ENCODE measurements around the gene USP34. TPM values are rescaled to one million over a fixed set of nuclear protein-coding genes. Genes with fewer than 3 reads are reported as not detected.

The USP34 gene
- total and polyA plus RNA-seq, 2 of the 8 experiments (the other 6 are each of a cell fraction or from before 2014, with no cell fraction given), result 56.7 to 91.7 TPM

DNA sequence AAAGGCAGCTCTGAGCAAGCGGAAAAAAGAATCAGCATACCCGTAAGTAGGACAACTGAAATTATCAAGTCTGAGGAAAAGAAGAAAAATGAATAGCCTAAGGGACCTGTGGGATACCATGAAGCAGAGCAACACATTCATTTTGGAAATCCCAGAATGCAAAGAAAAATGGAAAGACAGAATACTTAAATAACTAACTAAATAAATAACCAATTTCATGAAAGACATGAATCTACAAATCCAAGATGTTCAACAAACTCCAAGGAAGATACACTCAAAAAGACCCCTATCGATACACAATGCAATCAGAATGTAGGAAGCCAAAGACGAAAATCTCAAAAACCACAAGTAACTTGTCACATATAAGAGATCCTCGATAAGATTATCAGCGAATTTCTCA is 117.0 kb downstream of the USP34 start:
- no peak overlapping the region for H3K23ac ChIP-seq (ENCODE audit: insufficient read length)
- H2BK120ac ChIP-seq (replicated peaks; ENCODE audit: low read depth, low read length), result no peak overlapping the region
- H3K4me2 ChIP-seq (ENCODE audit: insufficient read depth in 1 of 2, low read depth in 2 of 2, low read length in 2 of 2), result no peak overlapping the region
- H2BK5ac ChIP-seq (ENCODE audit: low read depth, low read length), result no peak overlapping the region
- no peak overlapping the region for H2AK5ac ChIP-seq (ENCODE audit: low read depth, low read length)
- peaks cover 11 to 12% of the 10 kb centered on the region in 2 experiments; a peak in 2 of 4 replicates for H3K9me3 ChIP-seq (ENCODE audit: insufficient read depth in 2 of 2, low read depth in 1 of 2, low read length in 1 of 2)
- H3K79me2 ChIP-seq (ENCODE audit: control insufficient read depth in 1 of 2, insufficient read depth in 2 of 2, low read length in 2 of 2), result peaks cover 0 to 50% of the 10 kb centered on the region in 2 experiments; a peak in 2 of 4 replicates
- CTCF ChIA-PET (ENCODE audit: partially characterized antibody), result interaction anchor here (1.1 kb wide), 1 partner anchor 72 kb away, joined by 3 read pairs; no protein-coding TSS in a partner anchor
- POLR2A ChIA-PET (ENCODE audit: partially characterized antibody), result no interaction called here
- H3K14ac ChIP-seq (ENCODE audit: insufficient read length), result no peak overlapping the region
- TF ChIP-seq RNF2 (IDR thresholded peaks at IDR 0.05; ENCODE audit: borderline replicate concordance, low read depth, low read length, missing control alignments, poor library complexity, severe bottlenecking), result no peak
- no peaks in the 10 kb centered on the region for H3K27me3 ChIP-seq (replicated peaks in 1 of 4; ENCODE audit: control insufficient read depth in 3 of 4, extremely low read depth in 1 of 4, insufficient read depth in 3 of 4, low read length in 3 of 4)
- H2BK15ac ChIP-seq (ENCODE audit: low read length), result no peak overlapping the region
- H2BK20ac ChIP-seq (ENCODE audit: low read length), result no peak overlapping the region
- H4K5ac ChIP-seq (ENCODE audit: insufficient read length, low read depth, low read length), result no peak overlapping the region
- FAIRE-seq (no peak), DNase-seq (ENCODE audit: low read depth in 1 of 2, low spot score in 2 of 2) (no peak)
- H3K4ac ChIP-seq (replicated peaks; ENCODE audit: insufficient read length, low read depth, low read length), result no peak overlapping the region
- H3K9ac ChIP-seq (replicated peaks in 1 of 4; ENCODE audit: extremely low read depth in 1 of 4, low read depth in 3 of 4, low read length in 3 of 4), result no peak overlapping the region
- H3K18ac ChIP-seq (ENCODE audit: extremely low read depth, low read length), result no peak overlapping the region
- H2AFZ ChIP-seq (ENCODE audit: low read length), result no peak overlapping the region
- H2BK12ac ChIP-seq (ENCODE audit: low read depth, low read length), result no peak overlapping the region
- H3K79me1 ChIP-seq (ENCODE audit: low read depth, low read length), result peaks cover 2% of the 10 kb centered on the region; the same call in 1 of the 2 replicates
- peaks cover 0 to 12% (median 8%) of the 10 kb centered on the region in 4 experiments; a peak in 4 of 8 replicates for H3K36me3 ChIP-seq (ENCODE audit: control insufficient read depth in 2 of 4, insufficient read depth in 4 of 4, low read length in 3 of 4)
- H3K23me2 ChIP-seq (ENCODE audit: low read depth, low read length), result no peaks in the 10 kb centered on the region
- no peak overlapping the region for H4K91ac ChIP-seq (replicated peaks; ENCODE audit: insufficient read length, low read length)
- no peak overlapping the region for H3K27ac ChIP-seq (ENCODE audit: low read depth, low read length)
- H4K8ac ChIP-seq (ENCODE audit: extremely low read depth, insufficient read depth, low read length), result no peak overlapping the region
- H4K20me1 ChIP-seq (replicated peaks in 1 of 2; ENCODE audit: control insufficient read depth in 1 of 2, insufficient read depth in 2 of 2, low read length in 2 of 2), result peaks cover 0 to 2% of the 10 kb centered on the region in 2 experiments
- H3K4me3 ChIP-seq (ENCODE audit: extremely low read depth in 1 of 4, insufficient read depth in 2 of 4, low read depth in 3 of 4, low read length in 4 of 4), result no peak overlapping the region
- 0 out of 7 replicates have a peak, but pooled peaks cover 0 to 2% (median 0%) of the 10 kb centered on the region in 4 experiments for H3K4me1 ChIP-seq (replicated peaks in 1 of 4; ENCODE audit: control insufficient read depth in 3 of 4, insufficient read depth in 4 of 4, low read length in 3 of 4)
- 94% methylated on average over 6 of the region's 6 CpGs; no CpG with 5 or more reads in 1 of the 2 experiments for WGBS, 2 experiments (ENCODE audit: extremely low coverage in 1 of 2, insufficient coverage in 1 of 2, insufficient read length in 1 of 2, insufficient replicate concordance in 2 of 2, low coverage in 1 of 2, low lambda C conversion rate in 2 of 2, missing lambda C conversion rate in 1 of 2)
- H3K56ac ChIP-seq (replicated peaks; ENCODE audit: insufficient read length, low read depth, low read length), result no peak overlapping the region

Data from H1 (cell line).